HL-60 (cell line): ENCODE measurements around the gene STAMBP.

Experiments
- DNase-seq, 2 experiments: peaks; one replicate each; pipeline ENCODE4 v3.0.0-alpha.2; 2010 to 2020; ENCODE audit warnings: low read depth in 1 of 2, low spot score in 1 of 2
- H3K27ac ChIP-seq: fragments of 250-450 bp; sonication (Bioruptor Pico); replicated peaks from 2 replicates; pipeline ENCODE4 v1.5.1; 2020; ENCODE audit warnings: mild to moderate bottlenecking, moderate library complexity
- H3K27me3 ChIP-seq: fragments of 250-450 bp; sonication (Bioruptor Pico); 2 replicates; pipeline ENCODE4 v1.5.1; 2021; ENCODE audit warnings: mild to moderate bottlenecking, moderate library complexity; ENCODE audit not compliant: insufficient read depth, poor library complexity, severe bottlenecking
- H3K4me3 ChIP-seq: replicated peaks from 2 replicates; pipeline ENCODE4 v1.5.1; 2011; ENCODE audit warnings: mild to moderate bottlenecking, control low read depth, low read length; ENCODE audit not compliant: insufficient read depth
- GABPA ChIP-seq: IDR thresholded peaks from 2 replicates; pipeline ENCODE4 v1.6.1; 2012; ENCODE audit warnings: low read depth
- POLR2AphosphoS5 ChIP-seq: IDR thresholded peaks from 2 replicates; pipeline ENCODE4 v1.6.1; 2012; ENCODE audit warnings: low read depth
- REST ChIP-seq: IDR thresholded peaks from 2 replicates; pipeline ENCODE4 v1.6.1; 2012; ENCODE audit warnings: low read depth; ENCODE audit not compliant: insufficient replicate concordance
- SPI1 ChIP-seq: IDR thresholded peaks from 2 replicates; pipeline ENCODE4 v1.6.1; 2012; ENCODE audit warnings: low read depth, mild to moderate bottlenecking, borderline replicate concordance
- TF ChIP-seq, protein P1 (sequence below): IDR thresholded peaks from one replicate; pipeline ENCODE4 v1.5.1; 2011; ENCODE audit warnings: low read length, control low read depth, inconsistent platforms; ENCODE audit not compliant: insufficient read depth

The STAMBP gene

GRCh38 chr2:73913414-73914054 lies 84.8 kb downstream of the STAMBP start:
- H3K27ac ChIP-seq, result no peak overlapping the region
- DNase-seq, result no peak
- TF ChIP-seq GABPA (no peak), POLR2AphosphoS5 (no peak), REST (no peak), SPI1 (no peak)
- TF ChIP-seq, protein P1, sequence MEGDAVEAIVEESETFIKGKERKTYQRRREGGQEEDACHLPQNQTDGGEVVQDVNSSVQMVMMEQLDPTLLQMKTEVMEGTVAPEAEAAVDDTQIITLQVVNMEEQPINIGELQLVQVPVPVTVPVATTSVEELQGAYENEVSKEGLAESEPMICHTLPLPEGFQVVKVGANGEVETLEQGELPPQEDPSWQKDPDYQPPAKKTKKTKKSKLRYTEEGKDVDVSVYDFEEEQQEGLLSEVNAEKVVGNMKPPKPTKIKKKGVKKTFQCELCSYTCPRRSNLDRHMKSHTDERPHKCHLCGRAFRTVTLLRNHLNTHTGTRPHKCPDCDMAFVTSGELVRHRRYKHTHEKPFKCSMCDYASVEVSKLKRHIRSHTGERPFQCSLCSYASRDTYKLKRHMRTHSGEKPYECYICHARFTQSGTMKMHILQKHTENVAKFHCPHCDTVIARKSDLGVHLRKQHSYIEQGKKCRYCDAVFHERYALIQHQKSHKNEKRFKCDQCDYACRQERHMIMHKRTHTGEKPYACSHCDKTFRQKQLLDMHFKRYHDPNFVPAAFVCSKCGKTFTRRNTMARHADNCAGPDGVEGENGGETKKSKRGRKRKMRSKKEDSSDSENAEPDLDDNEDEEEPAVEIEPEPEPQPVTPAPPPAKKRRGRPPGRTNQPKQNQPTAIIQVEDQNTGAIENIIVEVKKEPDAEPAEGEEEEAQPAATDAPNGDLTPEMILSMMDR, result no peak
- no peak overlapping the region for H3K4me3 ChIP-seq
- H3K27me3 ChIP-seq, result no peaks in the 10 kb centered on the region

- TF ChIP-seq, protein P1, result no peak
- Histone ChIP-seq H3K27ac (no peak overlapping the region), H3K4me3 (no peak overlapping the region), H3K27me3 (no peaks in the 10 kb centered on the region)
- DNase-seq, result no peak
Observed at GRCh38 chr2:73914667-73915066, 85.9 kb downstream of the STAMBP start.

- Histone ChIP-seq H3K27me3 (no peaks in the 10 kb centered on the region), H3K27ac (no peak overlapping the region), H3K4me3 (no peak overlapping the region)
- no peak for DNase-seq
- TF ChIP-seq POLR2AphosphoS5, result no peak
- no peak for TF ChIP-seq SPI1
- TF ChIP-seq GABPA, result no peak
- no peak for TF ChIP-seq REST
- TF ChIP-seq, protein P1, result no peak
Observed at GRCh38 chr2:73915437-73915993, 86.8 kb downstream of the STAMBP start.

DNA sequence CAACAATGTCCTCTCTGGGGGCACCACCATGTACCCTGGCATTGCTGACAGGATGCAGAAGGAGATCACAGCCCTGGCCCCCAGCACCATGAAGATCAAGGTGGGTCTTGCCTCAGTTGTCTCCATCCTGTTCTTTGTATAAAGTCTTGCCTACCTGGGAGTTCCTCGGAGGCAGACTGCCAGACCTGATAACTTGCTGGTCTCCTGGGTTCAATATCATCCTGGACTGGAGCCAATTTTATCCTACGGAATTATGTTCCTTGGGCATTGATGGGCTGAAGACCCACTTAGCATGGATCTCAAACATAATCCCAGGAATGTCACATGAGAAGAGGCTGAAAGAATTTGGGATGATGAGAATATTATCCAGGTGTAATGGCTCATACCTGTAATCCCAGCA lies 87.9 kb downstream of the STAMBP start:
- no peak for DNase-seq
- H3K4me3 ChIP-seq, result no peak overlapping the region
- no peaks in the 10 kb centered on the region for H3K27me3 ChIP-seq
- no peak overlapping the region for H3K27ac ChIP-seq
- TF ChIP-seq POLR2AphosphoS5 (no peak), REST (no peak), GABPA (no peak), SPI1 (no peak)
- TF ChIP-seq, protein P1, result no peak
